ENCODE measurements around the gene DZIP1L. TPM values are rescaled to one million over a fixed set of nuclear protein-coding genes. Genes with fewer than 3 reads are reported as not detected.

The DZIP1L gene
- total RNA-seq, 1 experiment from 2014 or later: 10.4 TPM

GRCh38 chr3:138030734-138031280 is 84.6 kb downstream of the DZIP1L start:
- H4K8ac ChIP-seq (replicated peaks; ENCODE audit: insufficient read length, low read depth, low read length): no peak overlapping the region
- H3K27me3 ChIP-seq (ENCODE audit: insufficient read depth, low read length): no peaks in the 10 kb centered on the region
- H3K18ac ChIP-seq (ENCODE audit: insufficient read length, low read depth, low read length): no peak overlapping the region
- H3T11ph ChIP-seq (ENCODE audit: low read length): no peak overlapping the region
- H2AFZ ChIP-seq (ENCODE audit: low read length): no peak overlapping the region
- H2BK5ac ChIP-seq (ENCODE audit: insufficient read length, low read length): no peak overlapping the region
- no CpG with 5 or more reads among the region's 11 CpGs for WGBS (ENCODE audit: extremely low coverage, insufficient read length, low lambda C conversion rate)
- H4K5ac ChIP-seq (ENCODE audit: insufficient read length, low read depth, low read length): no peak overlapping the region
- H3K56ac ChIP-seq (ENCODE audit: insufficient read length, low read depth, low read length): no peak overlapping the region
- no peak for TF ChIP-seq CTCF (conservative IDR thresholded peaks at IDR 0.05)
- no peak overlapping the region for H3K27ac ChIP-seq (ENCODE audit: insufficient read length, low read depth, low read length)
- no peak overlapping the region for H4K91ac ChIP-seq (ENCODE audit: insufficient read length, low read depth, low read length)
- no peaks in the 10 kb centered on the region for H3K79me2 ChIP-seq (ENCODE audit: insufficient read depth, low read length)
- H2BK120ac ChIP-seq (ENCODE audit: low read depth, low read length, poor library complexity, severe bottlenecking): no peak overlapping the region
- H3K4me2 ChIP-seq (ENCODE audit: insufficient read depth, insufficient read length, low read length): no peak overlapping the region
- H2BK15ac ChIP-seq (ENCODE audit: low read depth, low read length): no peak overlapping the region
- no peaks in the 10 kb centered on the region for H3K27me3 Mint-ChIP-seq (ENCODE audit: low read depth)
- no peaks in the 10 kb centered on the region for H3K23me2 ChIP-seq (ENCODE audit: insufficient read length, low read depth, low read length, poor library complexity, severe bottlenecking)
- H3K79me1 ChIP-seq (ENCODE audit: insufficient read depth, low read depth, low read length, poor library complexity, severe bottlenecking): no peaks in the 10 kb centered on the region
- no peak overlapping the region for H3K4me3 Mint-ChIP-seq
- no peak overlapping the region for H3K23ac ChIP-seq (ENCODE audit: insufficient read length, low read depth, low read length)
- H3K27ac Mint-ChIP-seq: no peak overlapping the region
- H3K9me3 ChIP-seq (ENCODE audit: control insufficient read depth, low read depth, low read length): no peaks in the 10 kb centered on the region
- no peaks in the 10 kb centered on the region for H4K20me1 ChIP-seq (ENCODE audit: control insufficient read depth, insufficient read depth, insufficient read length)
- H3K9ac ChIP-seq (ENCODE audit: extremely low read depth, insufficient read length, low read length): no peak overlapping the region
- H2BK12ac ChIP-seq (ENCODE audit: insufficient read length, low read depth, low read length): no peak overlapping the region
- no peak overlapping the region for H2BK20ac ChIP-seq (ENCODE audit: low read depth, low read length, poor library complexity, severe bottlenecking)
- H3K4me1 ChIP-seq (ENCODE audit: insufficient read depth, low read length): no peaks in the 10 kb centered on the region
- H3K4ac ChIP-seq (ENCODE audit: low read depth, low read length): no peak overlapping the region
- no peak overlapping the region for H3K14ac ChIP-seq (ENCODE audit: insufficient read depth, low read length)
- H3K9me3 Mint-ChIP-seq: no peaks in the 10 kb centered on the region
- H2AK5ac ChIP-seq (ENCODE audit: insufficient read length, low read length): no peak overlapping the region
- no peaks in the 10 kb centered on the region; a peak in 1 of 7 replicates for H3K36me3 Mint-ChIP-seq (ENCODE audit: insufficient read depth in 1 of 3, low read depth in 3 of 3)
- no peaks in the 10 kb centered on the region for H3K4me1 Mint-ChIP-seq
- no peak for DNase-seq
